ENCODE results near the gene ARHGAP18.
A peak's percentile ranks its signal among the peaks of the same experiment; 100 is the strongest.
"Not testable (repeated sequence)": the region's sequence is repeated elsewhere in the genome, so short reads cannot be mapped to it uniquely, and the experiment has no call there.

The ARHGAP18 gene

DNA sequence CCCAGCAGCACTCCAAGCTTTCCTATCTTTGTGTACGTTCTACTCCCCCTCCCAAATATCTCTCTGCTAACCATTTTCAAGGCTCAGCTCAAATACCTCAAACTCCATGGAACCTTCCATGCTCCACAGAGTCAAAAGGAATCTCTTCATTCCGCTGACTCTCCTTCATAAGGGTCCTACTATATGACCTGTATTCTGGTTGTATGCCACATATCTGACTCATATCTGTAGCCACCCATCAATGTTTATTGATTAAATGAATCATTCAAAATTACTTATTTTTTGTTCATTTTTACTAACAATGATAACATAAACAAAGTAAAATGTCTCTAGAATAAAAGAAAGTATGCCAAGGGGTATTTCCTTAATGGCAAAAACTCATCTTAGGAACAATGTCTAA is 123.2 kb downstream of the ARHGAP18 start:
- Mint-ChIP-seq H3K27ac (no peak overlapping the region), H3K36me3 (ENCODE audit: low read depth) (no peaks in the 10 kb centered on the region), H3K4me3 (no peak overlapping the region), H3K9me3 (no peaks in the 10 kb centered on the region), H3K27me3 (ENCODE audit: low read depth, poor library complexity) (no peaks in the 10 kb centered on the region), H3K4me1 (no peaks in the 10 kb centered on the region)
- TF ChIP-seq, protein P1, sequence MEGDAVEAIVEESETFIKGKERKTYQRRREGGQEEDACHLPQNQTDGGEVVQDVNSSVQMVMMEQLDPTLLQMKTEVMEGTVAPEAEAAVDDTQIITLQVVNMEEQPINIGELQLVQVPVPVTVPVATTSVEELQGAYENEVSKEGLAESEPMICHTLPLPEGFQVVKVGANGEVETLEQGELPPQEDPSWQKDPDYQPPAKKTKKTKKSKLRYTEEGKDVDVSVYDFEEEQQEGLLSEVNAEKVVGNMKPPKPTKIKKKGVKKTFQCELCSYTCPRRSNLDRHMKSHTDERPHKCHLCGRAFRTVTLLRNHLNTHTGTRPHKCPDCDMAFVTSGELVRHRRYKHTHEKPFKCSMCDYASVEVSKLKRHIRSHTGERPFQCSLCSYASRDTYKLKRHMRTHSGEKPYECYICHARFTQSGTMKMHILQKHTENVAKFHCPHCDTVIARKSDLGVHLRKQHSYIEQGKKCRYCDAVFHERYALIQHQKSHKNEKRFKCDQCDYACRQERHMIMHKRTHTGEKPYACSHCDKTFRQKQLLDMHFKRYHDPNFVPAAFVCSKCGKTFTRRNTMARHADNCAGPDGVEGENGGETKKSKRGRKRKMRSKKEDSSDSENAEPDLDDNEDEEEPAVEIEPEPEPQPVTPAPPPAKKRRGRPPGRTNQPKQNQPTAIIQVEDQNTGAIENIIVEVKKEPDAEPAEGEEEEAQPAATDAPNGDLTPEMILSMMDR (IDR thresholded peaks at IDR 0.05) = no peak
- no peak for DNase-seq

GRCh38 chr6:129583866-129584265 is 126.1 kb downstream of the ARHGAP18 start:
- TF ChIP-seq, protein P1 (IDR thresholded peaks at IDR 0.05) = no peak
- H3K4me1 Mint-ChIP-seq = no peaks in the 10 kb centered on the region
- no peaks in the 10 kb centered on the region for H3K36me3 Mint-ChIP-seq (ENCODE audit: low read depth)
- no peak for DNase-seq
- H3K9me3 Mint-ChIP-seq = no peaks in the 10 kb centered on the region
- H3K27ac Mint-ChIP-seq = no peak overlapping the region
- H3K4me3 Mint-ChIP-seq = no peak overlapping the region
- peaks cover 5% of the 10 kb centered on the region for H3K27me3 Mint-ChIP-seq (ENCODE audit: low read depth, poor library complexity)

- no peak overlapping the region for H3K27ac Mint-ChIP-seq
- H3K9me3 Mint-ChIP-seq = no peaks in the 10 kb centered on the region
- H3K4me1 Mint-ChIP-seq = no peaks in the 10 kb centered on the region
- H3K4me3 Mint-ChIP-seq = no peak overlapping the region
- H3K27me3 Mint-ChIP-seq (ENCODE audit: low read depth, poor library complexity) = peaks cover 8% of the 10 kb centered on the region
- TF ChIP-seq, protein P1 (IDR thresholded peaks at IDR 0.05) = no peak
- no peaks in the 10 kb centered on the region for H3K36me3 Mint-ChIP-seq (ENCODE audit: low read depth)
- no peak for DNase-seq
Measured at GRCh38 chr6:129578315-129578714, 131.7 kb downstream of the ARHGAP18 start.

- Mint-ChIP-seq H3K36me3 (ENCODE audit: low read depth) (no peaks in the 10 kb centered on the region), H3K9me3 (peaks cover 1% of the 10 kb centered on the region), H3K27me3 (ENCODE audit: low read depth, poor library complexity) (peaks cover 8% of the 10 kb centered on the region), H3K4me1 (no peaks in the 10 kb centered on the region), H3K27ac (no peak overlapping the region), H3K4me3 (no peak overlapping the region)
- DNase-seq = no peak
- TF ChIP-seq, protein P1 (IDR thresholded peaks at IDR 0.05) = no peak
Measured at GRCh38 chr6:129577691-129578090, 132.3 kb downstream of the ARHGAP18 start.

DNA sequence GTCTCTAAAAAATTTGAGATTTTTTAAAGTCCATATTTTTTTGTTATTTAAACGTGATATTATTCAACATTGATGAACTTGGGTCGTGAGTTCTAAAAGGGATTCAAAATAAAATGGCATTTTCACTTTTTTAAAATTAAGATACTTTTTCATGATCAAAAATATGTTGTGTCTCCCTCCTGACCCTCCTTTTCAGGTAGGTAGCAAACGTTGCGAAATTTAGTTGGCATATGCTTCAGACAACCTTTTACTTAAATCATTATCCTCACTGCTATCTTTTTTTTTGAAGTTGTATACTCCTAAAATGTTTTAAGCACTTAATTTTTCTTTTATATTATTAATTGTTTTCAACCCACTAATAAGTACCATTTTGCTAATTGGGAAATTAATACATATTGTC is 133.5 kb downstream of the ARHGAP18 start:
- TF ChIP-seq, protein P1 (IDR thresholded peaks at IDR 0.05) = no peak
- Mint-ChIP-seq H3K9me3 (peaks cover 12% of the 10 kb centered on the region), H3K36me3 (ENCODE audit: low read depth) (no peaks in the 10 kb centered on the region), H3K4me3 (no peak overlapping the region), H3K27me3 (ENCODE audit: low read depth, poor library complexity) (peaks cover 8% of the 10 kb centered on the region), H3K4me1 (no peaks in the 10 kb centered on the region), H3K27ac (no peak overlapping the region)
- no peak for DNase-seq

DNA sequence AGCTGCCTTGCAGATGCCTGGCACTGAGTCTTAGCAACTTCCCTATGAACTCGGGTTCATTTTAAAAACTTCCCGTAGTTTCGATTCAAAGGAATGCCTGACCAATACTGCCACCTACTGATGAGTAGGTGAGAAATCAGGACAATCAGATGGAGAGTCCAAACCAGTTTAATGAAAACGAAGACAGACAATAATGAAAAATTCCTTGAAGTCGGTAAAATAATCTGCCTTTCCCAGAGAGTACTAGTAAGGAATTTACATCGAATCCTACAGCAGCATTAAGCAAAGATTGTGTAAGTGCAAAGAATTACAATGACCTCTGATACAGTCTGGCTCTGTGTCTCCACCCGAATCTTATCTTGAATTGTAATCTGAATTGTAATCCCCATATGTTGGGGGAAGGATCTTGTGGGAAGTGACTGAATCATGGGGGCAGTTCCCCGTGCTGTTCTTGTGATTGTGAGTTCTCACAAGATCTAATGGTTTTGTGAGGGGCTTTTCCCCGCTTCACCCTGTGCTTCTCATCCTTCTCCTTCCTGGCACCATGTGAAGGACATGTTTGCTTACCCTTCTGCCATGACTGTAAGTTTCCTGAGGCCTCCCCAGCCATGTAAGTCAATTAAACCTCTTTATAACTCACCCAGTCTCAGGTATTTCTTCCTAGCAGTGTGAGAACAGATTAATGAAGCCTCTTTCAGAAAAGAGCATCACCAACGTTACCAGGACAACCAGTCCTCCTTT is 134.4 kb downstream of the ARHGAP18 start:
- Mint-ChIP-seq H3K36me3 (ENCODE audit: low read depth) (no peaks in the 10 kb centered on the region), H3K9me3 (peaks cover 20% of the 10 kb centered on the region), H3K27me3 (ENCODE audit: low read depth, poor library complexity) (peaks cover 7% of the 10 kb centered on the region), H3K4me3 (no peak overlapping the region), H3K27ac (no peak overlapping the region), H3K4me1 (no peaks in the 10 kb centered on the region)
- peak; percentile 7 for DNase-seq
- TF ChIP-seq, protein P1 (IDR thresholded peaks at IDR 0.05) = peak; percentile 66

- not testable (repeated sequence) for H3K4me1 Mint-ChIP-seq; H3K27me3 Mint-ChIP-seq (ENCODE audit: low read depth, poor library complexity); DNase-seq; H3K27ac Mint-ChIP-seq; H3K4me3 Mint-ChIP-seq; H3K36me3 Mint-ChIP-seq (ENCODE audit: low read depth)
- peaks cover 26% of the 10 kb centered on the region for H3K9me3 Mint-ChIP-seq
Measured at GRCh38 chr6:129574605-129575004, 135.4 kb downstream of the ARHGAP18 start.

DNA sequence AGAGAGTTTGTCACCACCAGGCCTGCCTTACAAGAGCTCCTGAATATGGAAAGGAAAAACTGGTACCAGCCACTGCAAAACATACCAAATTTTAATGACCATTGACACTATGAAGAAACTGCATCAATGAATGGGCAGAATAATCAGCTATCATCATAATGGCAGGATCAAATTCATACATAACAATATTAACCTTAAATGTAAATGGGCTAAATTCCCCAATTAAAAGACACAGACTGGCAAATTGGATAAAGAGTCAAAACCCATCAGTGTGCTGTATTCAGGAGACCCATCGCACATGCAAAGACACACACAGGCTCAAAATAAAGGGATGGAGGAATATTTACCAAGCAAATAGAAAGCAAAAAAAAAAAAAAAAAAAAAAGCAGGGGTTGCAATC is 139.0 kb downstream of the ARHGAP18 start:
- peaks cover 26% of the 10 kb centered on the region for H3K9me3 Mint-ChIP-seq
- H3K4me1 Mint-ChIP-seq; H3K27ac Mint-ChIP-seq; H3K4me3 Mint-ChIP-seq; H3K27me3 Mint-ChIP-seq (ENCODE audit: low read depth, poor library complexity); DNase-seq; H3K36me3 Mint-ChIP-seq (ENCODE audit: low read depth): not testable (repeated sequence)
